Body of pancreas (tissue), 4 donors: ENCODE data around the gene TBPL2.
A peak's percentile ranks its signal among the peaks of the same experiment; 100 is the strongest.

ENCODE experiments used
- POLR2A ChIP-seq, 3 donors: fragments of 450-650 bp; IDR thresholded peaks; one replicate each; pipeline ENCODE4 v1.6.1; 2016; ENCODE audit warnings: antibody characterized with exemption in 3 of 3, mild to moderate bottlenecking in 2 of 3
- TF ChIP-seq, protein P1 (sequence below), 7 experiments: fragments of 450-650 bp in 4 of 7; fragments of 200-600 bp in 3 of 7; sonication (generic) in 3 of 7; IDR thresholded peaks; one replicate each; pipeline ENCODE4 v1.5.1; 2016 to 2019; ENCODE audit warnings: antibody characterized with exemption in 7 of 7

DNA sequence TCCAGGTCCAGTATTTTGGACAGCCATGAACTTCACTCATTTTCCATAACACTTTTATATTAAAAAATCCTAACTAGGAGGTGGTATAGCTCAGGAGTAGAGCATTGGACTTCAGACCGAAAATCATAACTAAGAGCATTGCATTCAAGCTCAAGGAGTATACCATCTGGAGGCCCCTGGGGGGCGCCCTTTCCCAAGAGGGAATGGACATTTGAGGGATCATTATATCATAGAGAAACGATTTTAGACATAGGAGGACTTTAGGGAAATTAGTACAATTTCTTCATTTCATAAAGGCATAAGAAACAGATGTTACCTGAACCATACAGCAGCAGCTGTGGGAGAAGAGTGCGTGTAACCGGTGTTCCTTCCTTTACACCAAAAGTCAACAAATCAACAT is 23.6 kb downstream of the TBPL2 start:
- TF ChIP-seq, protein P1, sequence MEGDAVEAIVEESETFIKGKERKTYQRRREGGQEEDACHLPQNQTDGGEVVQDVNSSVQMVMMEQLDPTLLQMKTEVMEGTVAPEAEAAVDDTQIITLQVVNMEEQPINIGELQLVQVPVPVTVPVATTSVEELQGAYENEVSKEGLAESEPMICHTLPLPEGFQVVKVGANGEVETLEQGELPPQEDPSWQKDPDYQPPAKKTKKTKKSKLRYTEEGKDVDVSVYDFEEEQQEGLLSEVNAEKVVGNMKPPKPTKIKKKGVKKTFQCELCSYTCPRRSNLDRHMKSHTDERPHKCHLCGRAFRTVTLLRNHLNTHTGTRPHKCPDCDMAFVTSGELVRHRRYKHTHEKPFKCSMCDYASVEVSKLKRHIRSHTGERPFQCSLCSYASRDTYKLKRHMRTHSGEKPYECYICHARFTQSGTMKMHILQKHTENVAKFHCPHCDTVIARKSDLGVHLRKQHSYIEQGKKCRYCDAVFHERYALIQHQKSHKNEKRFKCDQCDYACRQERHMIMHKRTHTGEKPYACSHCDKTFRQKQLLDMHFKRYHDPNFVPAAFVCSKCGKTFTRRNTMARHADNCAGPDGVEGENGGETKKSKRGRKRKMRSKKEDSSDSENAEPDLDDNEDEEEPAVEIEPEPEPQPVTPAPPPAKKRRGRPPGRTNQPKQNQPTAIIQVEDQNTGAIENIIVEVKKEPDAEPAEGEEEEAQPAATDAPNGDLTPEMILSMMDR (IDR thresholded peaks at IDR 0.05): peak in 2 of 7 experiments; percentile 3 to 13
- no peak for TF ChIP-seq POLR2A (IDR thresholded peaks at IDR 0.05)
